Measurements from ENCODE around the gene PRSS27.
"Not testable (repeated sequence)": the region's sequence is repeated elsewhere in the genome, so short reads cannot be mapped to it uniquely, and the experiment has no call there.

Gene PRSS27

DNA sequence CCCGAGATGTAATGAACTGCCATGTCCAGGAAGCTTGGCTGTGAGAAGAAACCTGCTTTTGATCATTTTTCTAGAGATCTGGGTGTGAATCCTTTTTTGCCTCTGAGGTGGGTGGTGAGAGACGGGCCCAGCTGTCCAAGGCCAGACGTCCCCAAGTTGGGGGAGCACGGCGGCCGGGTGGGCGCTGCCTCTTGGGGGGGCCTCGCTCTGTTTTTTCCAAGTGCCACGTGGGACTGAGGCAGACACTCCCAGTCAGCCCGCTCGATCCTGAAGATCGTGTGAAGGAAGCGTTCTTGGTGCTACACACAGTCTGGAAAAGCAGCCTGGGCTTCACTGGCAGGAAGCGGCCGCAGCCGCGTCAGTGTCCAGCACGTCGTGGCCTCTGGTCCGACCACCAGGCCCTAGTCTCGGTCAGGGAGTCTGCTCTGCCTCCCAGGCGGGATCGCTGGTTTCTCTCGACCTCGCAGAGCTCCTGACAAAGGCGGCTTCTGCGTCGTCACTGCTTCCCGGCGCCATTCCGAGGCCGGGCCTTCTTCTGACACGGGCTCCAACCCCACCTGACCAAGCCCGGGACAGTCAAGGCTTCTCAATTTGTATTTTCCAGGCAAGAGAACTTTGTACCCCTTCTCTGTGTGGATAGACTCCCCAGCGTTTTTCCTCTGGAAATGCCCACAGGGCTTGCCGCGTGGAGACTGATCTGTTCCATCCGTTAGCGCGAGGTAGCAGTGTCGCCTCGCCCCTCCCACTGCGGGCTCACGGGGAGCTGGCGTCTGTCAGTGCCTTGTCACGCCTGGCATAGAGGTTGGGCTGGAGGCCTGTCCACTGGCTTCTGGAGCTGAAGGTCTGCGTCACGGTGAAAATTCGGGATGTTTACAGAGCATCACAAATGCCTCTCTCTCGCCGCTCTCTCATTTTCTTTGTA, 12.4 kb downstream of the PRSS27 start:
- no peak for DNase-seq

- DNase-seq: no peak
Observed at GRCh38 chr16:2706611-2707311, 13.3 kb downstream of the PRSS27 start.

GRCh38 chr16:2706085-2706484, 13.9 kb downstream of the PRSS27 start:
- no peak for DNase-seq

GRCh38 chr16:2705351-2705750, 14.7 kb downstream of the PRSS27 start:
- no peak for DNase-seq

DNA sequence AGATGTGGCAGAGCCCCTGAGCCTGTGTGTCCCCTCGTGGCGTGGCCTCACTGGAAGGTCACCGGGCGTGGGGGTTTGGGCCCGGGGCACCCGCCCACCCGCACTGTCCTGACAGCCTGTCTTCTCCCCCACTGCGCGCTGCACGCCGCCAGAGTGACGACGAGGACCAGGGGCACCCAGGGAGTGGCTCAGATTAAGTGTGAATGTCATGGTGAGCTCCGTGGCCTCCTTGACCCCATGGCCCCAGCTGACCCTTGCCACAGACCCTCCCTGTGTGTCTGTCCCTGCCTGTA, 15.1 kb downstream of the PRSS27 start:
- DNase-seq: no peak

DNA sequence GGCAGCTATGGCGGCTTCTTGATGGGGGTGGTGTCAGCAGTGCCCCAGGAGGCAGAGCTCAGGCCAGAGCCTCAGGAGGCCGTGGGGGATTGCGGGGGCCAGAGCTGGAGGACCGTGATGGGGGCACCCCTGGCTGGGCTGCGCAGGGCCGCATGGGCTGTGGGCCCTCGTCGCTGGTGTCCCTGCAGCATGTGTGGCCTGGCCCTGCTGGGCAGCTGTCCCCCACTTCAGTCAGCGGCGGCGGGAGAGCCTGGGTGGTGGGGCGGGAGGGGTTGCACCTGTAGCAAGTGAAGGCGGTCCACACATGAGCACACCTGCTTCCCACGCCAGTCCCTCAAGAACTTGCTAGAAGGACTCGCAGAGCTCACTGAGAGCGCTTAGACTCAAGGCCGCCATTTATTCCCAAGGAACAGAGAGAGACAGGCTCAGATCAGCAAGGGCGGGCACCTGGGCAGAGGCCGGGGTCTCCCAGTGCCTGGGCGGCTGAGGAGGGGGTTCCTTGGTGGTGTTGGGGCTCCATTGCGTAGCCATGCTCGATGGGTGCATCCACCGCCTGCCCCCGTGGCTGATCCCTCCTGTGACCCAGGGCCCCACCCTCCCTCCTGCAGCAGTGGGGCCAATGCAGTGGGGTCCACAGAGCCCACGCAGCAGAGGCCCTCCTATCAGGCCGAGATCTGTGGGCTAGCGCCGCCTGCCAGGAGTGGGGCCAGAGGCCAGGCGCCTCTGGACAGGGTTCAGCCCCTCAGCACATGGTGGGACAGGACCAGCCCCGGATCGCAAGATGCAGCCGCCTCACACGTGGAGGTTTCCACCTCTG, 15.7 kb downstream of the PRSS27 start:
- no peak for DNase-seq

GRCh38 chr16:2702871-2703745, 16.9 kb downstream of the PRSS27 start:
- DNase-seq: no peak

DNA sequence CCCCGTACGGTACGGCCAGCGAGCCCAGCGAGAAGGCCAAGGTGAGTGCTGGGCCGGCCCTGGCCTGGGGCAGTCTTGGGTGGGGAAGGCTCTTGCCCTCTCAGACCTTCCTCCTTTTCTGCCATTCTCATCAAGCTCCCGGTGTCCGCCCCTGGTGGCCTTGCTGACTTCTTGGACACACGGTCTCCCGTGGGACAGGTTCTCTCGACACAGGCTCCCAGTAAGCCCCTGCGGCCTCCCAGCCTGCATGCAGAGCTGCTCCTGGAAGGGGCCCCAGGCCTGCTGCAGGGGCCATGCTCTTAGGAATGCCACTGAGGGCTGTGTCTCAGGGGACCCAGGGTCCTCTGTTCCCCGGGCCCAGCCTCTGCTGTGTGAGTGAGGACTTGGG, 17.6 kb downstream of the PRSS27 start:
- DNase-seq: no peak

- no peak for DNase-seq
Observed at GRCh38 chr16:2701713-2702437, 18.1 kb downstream of the PRSS27 start.

DNA sequence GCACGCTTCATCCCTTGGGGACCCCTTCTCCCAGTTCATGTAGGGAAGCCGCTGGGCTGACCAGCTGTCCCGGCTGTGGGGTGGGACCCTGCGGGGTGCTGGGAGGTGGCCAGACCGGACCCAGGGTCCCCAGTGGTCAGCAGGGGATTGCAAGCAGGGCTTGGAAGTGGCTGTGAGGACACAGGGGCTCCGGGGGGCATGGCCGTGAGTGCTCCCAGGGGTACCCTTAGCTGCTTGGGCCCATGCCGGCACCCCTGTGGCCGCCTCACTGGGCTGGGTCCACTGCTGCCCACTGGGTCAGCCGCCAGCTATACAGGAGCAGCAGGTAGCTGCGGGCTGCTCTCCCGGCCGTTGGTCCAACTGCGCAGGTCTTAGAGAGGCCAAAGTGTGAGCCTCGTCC, 18.8 kb downstream of the PRSS27 start:
- no peak for DNase-seq

- DNase-seq: no peak
Observed at GRCh38 chr16:2700786-2701185, 19.2 kb downstream of the PRSS27 start.

GRCh38 chr16:2699791-2700600, 20.0 kb downstream of the PRSS27 start:
- DNase-seq: no peak

DNA sequence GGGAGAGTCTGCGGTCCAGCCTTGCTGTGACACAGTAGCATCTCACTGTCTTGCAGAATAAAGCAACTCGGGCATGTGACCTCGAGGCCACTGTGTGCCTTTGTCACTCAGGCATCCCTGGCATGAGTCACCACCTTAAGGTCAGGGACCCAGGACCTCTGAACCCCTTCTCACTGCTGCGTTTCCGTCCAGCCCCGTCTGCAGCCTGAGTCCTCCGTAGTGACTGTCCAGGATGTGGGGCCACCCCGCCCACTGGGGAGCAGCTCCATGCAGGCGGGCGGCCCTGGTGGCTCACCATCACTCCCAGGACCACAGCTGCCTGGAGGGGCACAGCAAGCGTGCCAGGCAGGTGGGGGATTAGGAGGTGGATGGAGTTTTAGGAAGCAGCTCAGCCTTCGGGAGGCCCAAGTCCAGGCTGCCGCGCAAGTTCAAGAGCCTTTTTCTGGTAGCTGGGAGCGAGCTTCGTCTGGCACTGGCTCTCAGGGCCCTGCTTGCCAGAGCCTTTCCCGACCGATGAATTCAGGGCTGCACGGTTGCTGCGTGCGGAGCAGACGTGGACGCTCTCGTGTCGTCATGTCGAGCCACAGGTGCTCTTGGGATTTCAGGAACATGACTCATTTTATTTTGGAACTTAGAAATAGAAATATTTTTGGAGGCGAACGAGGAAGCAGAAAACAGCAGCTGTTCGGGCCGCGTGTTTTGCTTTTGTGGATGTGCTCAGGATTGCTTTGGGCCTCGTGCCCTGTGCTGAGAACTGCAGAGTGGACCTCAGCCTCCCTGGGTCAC, 20.9 kb downstream of the PRSS27 start:
- DNase-seq: no peak

GRCh38 chr16:2698103-2698870, 21.7 kb downstream of the PRSS27 start:
- no peak for DNase-seq

GRCh38 chr16:2697401-2697948, 22.5 kb downstream of the PRSS27 start:
- no peak for DNase-seq

- not testable (repeated sequence) for DNase-seq
Observed at GRCh38 chr16:2696601-2697250, 23.3 kb downstream of the PRSS27 start.

DNA sequence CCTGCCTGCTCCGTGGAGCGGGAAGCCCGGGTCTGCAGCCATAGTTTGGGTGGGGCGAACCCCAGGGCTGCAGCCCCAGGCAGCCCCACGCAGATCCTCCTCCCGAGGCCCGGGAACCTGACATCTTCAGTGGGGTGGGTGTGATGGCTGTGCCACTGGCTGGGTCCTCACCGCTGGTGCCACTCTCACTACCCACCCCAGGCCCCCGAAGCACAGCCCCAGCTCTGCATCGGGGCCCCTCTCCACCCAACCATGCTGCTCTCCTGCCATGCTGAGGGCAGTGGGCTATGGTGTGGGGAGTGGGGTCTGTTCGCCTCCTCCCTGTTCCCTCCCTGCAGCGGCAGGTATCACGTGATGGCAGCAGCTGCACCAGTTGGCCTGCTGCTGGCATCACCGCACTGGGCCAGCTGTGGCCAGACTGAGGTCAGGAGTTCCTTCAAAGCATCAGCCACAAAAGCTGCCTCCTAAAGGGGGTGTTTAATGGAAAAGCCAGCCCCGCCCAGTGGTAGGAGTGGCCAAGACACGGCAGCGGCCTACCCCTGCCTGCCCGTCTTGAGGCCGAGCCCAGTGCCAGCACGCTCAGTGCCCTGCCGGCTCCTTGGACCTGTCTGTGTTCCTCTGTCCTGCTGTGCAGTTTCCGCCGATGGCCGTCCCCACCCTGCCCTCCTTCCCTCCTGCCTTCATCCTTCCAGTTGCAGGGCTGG, 26.9 kb downstream of the PRSS27 start:
- no peak for DNase-seq

All from activated CD8-positive, alpha-beta memory T cell treated with anti-CD3 and anti-CD28 coated beads for 24 hours (primary cell).